AG09319 (cell line): ENCODE results near the gene PTGES3.

Experiments used
- DNase-seq: peaks from one replicate; pipeline ENCODE4 v3.0.0-alpha.2; 2010; ENCODE audit warnings: low read depth; ENCODE audit errors: extremely low read depth
- CTCF ChIP-seq: IDR thresholded peaks from 2 replicates; pipeline ENCODE4 v1.5.1; 2011; ENCODE audit warnings: low read depth, mild to moderate bottlenecking, inconsistent platforms, low read length, moderate library complexity

Gene PTGES3

GRCh38 chr12:56723352-56723751 lies 35.3 kb upstream of the PTGES3 start:
- no peak for DNase-seq
- no peak for TF ChIP-seq CTCF

- no peak for TF ChIP-seq CTCF
- DNase-seq, result no peak
These were observed 34.7 kb upstream of the PTGES3 start for GRCh38 chr12:56722832-56723231.

- no peak for DNase-seq
- TF ChIP-seq CTCF, result no peak
These were observed 33.6 kb upstream of the PTGES3 start for GRCh38 chr12:56721721-56722120.

- no peak for DNase-seq
- no peak for TF ChIP-seq CTCF
These were observed 33.1 kb upstream of the PTGES3 start for GRCh38 chr12:56721216-56721615.

GRCh38 chr12:56720731-56721151 lies 32.7 kb upstream of the PTGES3 start:
- no peak for DNase-seq
- no peak for TF ChIP-seq CTCF

- TF ChIP-seq CTCF, result no peak
- DNase-seq, result no peak
These were observed 31.0 kb upstream of the PTGES3 start for GRCh38 chr12:56719056-56719455.

- DNase-seq, result no peak
- no peak for TF ChIP-seq CTCF
These were observed 30.6 kb upstream of the PTGES3 start for GRCh38 chr12:56718636-56719035.
